H1 (cell line): ENCODE measurements around the gene CRK. TPM values are rescaled to one million over a fixed set of nuclear protein-coding genes. Genes with fewer than 3 reads are reported as not detected.

Experiments
- CTCF ChIA-PET: fragments of 300-600 bp; sonication (Branson Sonifier 250); formaldehyde crosslinking; loops from one replicate; lab custom pipeline; 2021; ENCODE audit not compliant: partially characterized antibody; lab: Charles Lee
- POLR2A ChIA-PET: fragments of 300-600 bp; sonication (Branson Sonifier 250); formaldehyde crosslinking; loops from one replicate; lab custom pipeline; 2021; ENCODE audit warnings: inconsistent platforms; ENCODE audit not compliant: partially characterized antibody; lab: Charles Lee
- DNase-seq, 2 experiments: peaks; one replicate each; pipeline versions ENCODE4 v3.0.0 to v3.0.0-alpha.2; 2010 to 2022; ENCODE audit warnings: low spot score in 2 of 2, low read depth in 1 of 2, mixed read lengths in 1 of 2
- FAIRE-seq: peaks from 2 replicates; lab custom pipeline; 2011; peaks lifted over from hg19 to GRCh38; lab: Jason Lieb, UNC
- H2AFZ ChIP-seq: 2 replicates; pipeline ENCODE4 v1.8.1; 2012; ENCODE audit warnings: low read length, inconsistent platforms
- H2AK5ac ChIP-seq: 2 replicates; pipeline ENCODE4 v1.6.1; 2013; ENCODE audit warnings: low read depth, low read length
- H2BK120ac ChIP-seq: replicated peaks from 2 replicates; pipeline ENCODE3; 2013; ENCODE audit warnings: low read depth, low read length, inconsistent platforms
- H2BK12ac ChIP-seq: 2 replicates; pipeline ENCODE4 v1.6.1; 2013; ENCODE audit warnings: low read depth, low read length
- H2BK15ac ChIP-seq: 2 replicates; pipeline ENCODE4 v1.6.1; 2013; ENCODE audit warnings: low read length
- H2BK20ac ChIP-seq: 2 replicates; pipeline ENCODE4 v1.6.1; 2013; ENCODE audit warnings: low read length
- H2BK5ac ChIP-seq: 2 replicates; pipeline ENCODE4 v1.6.1; 2013; ENCODE audit warnings: low read depth, low read length
- H3K14ac ChIP-seq: 2 replicates; pipeline ENCODE4 v1.6.1; 2013; ENCODE audit warnings: inconsistent platforms; ENCODE audit not compliant: insufficient read length
- H3K18ac ChIP-seq: 2 replicates; pipeline ENCODE4 v1.6.1; 2013; ENCODE audit warnings: low read length; ENCODE audit errors: extremely low read depth
- H3K23ac ChIP-seq: 2 replicates; pipeline ENCODE4 v1.6.1; 2013; ENCODE audit warnings: inconsistent platforms; ENCODE audit not compliant: insufficient read length
- H3K23me2 ChIP-seq: 2 replicates; pipeline ENCODE4 v1.6.1; 2013; ENCODE audit warnings: low read depth, low read length
- H3K27ac ChIP-seq: 2 replicates; pipeline ENCODE4 v1.6.1; 2011; ENCODE audit warnings: low read depth, low read length, inconsistent platforms
- H3K27me3 ChIP-seq, 4 experiments: replicated peaks in 1 of 4; 1 replicate in 1 of 4; 2 replicates in 3 of 4; pipeline versions ENCODE4 v1.6.1 to v1.8.1; 2011 to 2013; ENCODE audit warnings: low read length in 3 of 4, mild to moderate bottlenecking in 3 of 4, inconsistent platforms in 2 of 4, mixed read lengths in 2 of 4, moderate library complexity in 1 of 4; ENCODE audit not compliant: control insufficient read depth in 3 of 4, insufficient read depth in 3 of 4; ENCODE audit errors: extremely low read depth in 1 of 4
- H3K36me3 ChIP-seq, 4 experiments: 2 replicates each; pipeline versions ENCODE4 v1.6.1 to v1.8.1; 2011 to 2013; ENCODE audit warnings: mild to moderate bottlenecking in 4 of 4, low read length in 3 of 4, moderate library complexity in 2 of 4, control low read depth in 1 of 4, inconsistent platforms in 1 of 4; ENCODE audit not compliant: insufficient read depth in 4 of 4, control insufficient read depth in 2 of 4
- H3K4ac ChIP-seq: replicated peaks from 2 replicates; pipeline ENCODE3; 2013; ENCODE audit warnings: low read length, low read depth, mixed read lengths, inconsistent platforms; ENCODE audit not compliant: insufficient read length
- H3K4me1 ChIP-seq, 4 experiments: replicated peaks in 1 of 4; 1 replicate in 1 of 4; 2 replicates in 3 of 4; pipeline versions ENCODE4 v1.6.1 to v1.8.1; 2011 to 2013; ENCODE audit warnings: low read length in 3 of 4, inconsistent platforms in 2 of 4, mixed read lengths in 1 of 4; ENCODE audit not compliant: insufficient read depth in 4 of 4, control insufficient read depth in 3 of 4
- H3K4me2 ChIP-seq, 2 experiments: 2 replicates each; pipeline versions ENCODE4 v1.6.1 to v1.8.1; 2011 to 2013; ENCODE audit warnings: low read depth in 2 of 2, low read length in 2 of 2, control low read depth in 1 of 2, inconsistent platforms in 1 of 2, mild to moderate bottlenecking in 1 of 2; ENCODE audit not compliant: insufficient read depth in 1 of 2
- H3K4me3 ChIP-seq, 4 experiments: fragments of 200-600, 300-600 bp in 1 of 4; sonication (generic), shearing (Covaris generic), sonication (Bioruptor Twin) in 1 of 4; 2 replicates each; pipeline versions ENCODE4 v1.5.1 to v1.8.1; 2011 to 2016; ENCODE audit warnings: low read length in 4 of 4, low read depth in 3 of 4, control low read depth in 2 of 4, inconsistent platforms in 2 of 4, mild to moderate bottlenecking in 2 of 4, mixed read lengths in 1 of 4, moderate library complexity in 1 of 4; ENCODE audit not compliant: insufficient read depth in 2 of 4; ENCODE audit errors: extremely low read depth in 1 of 4
- H3K56ac ChIP-seq: replicated peaks from 2 replicates; pipeline ENCODE3; 2013; ENCODE audit warnings: low read depth, mild to moderate bottlenecking, mixed read lengths, low read length, inconsistent platforms; ENCODE audit not compliant: insufficient read length
- H3K79me1 ChIP-seq: 2 replicates; pipeline ENCODE4 v1.6.1; 2013; ENCODE audit warnings: low read depth, low read length, control low read depth
- H3K79me2 ChIP-seq, 2 experiments: 2 replicates each; pipeline versions ENCODE4 v1.6.1 to v1.8.1; 2012 to 2013; ENCODE audit warnings: low read length in 2 of 2, mild to moderate bottlenecking in 2 of 2, inconsistent platforms in 1 of 2; ENCODE audit not compliant: insufficient read depth in 2 of 2, control insufficient read depth in 1 of 2
- H3K9ac ChIP-seq, 4 experiments: replicated peaks in 1 of 4; 1 replicate in 1 of 4; 2 replicates in 3 of 4; pipeline versions ENCODE4 v1.6.1 to v1.8.1; 2011 to 2013; ENCODE audit warnings: low read depth in 3 of 4, low read length in 3 of 4, control low read depth in 2 of 4, mild to moderate bottlenecking in 2 of 4, moderate library complexity in 2 of 4, inconsistent platforms in 1 of 4; ENCODE audit errors: extremely low read depth in 1 of 4
- H3K9me3 ChIP-seq, 2 experiments: 2 replicates each; pipeline versions ENCODE4 v1.6.1 to v1.8.1; 2012 to 2013; ENCODE audit warnings: mild to moderate bottlenecking in 2 of 2, moderate library complexity in 2 of 2, control low read depth in 1 of 2, inconsistent platforms in 1 of 2, low read depth in 1 of 2, low read length in 1 of 2, mixed read lengths in 1 of 2; ENCODE audit not compliant: insufficient read depth in 2 of 2
- H4K20me1 ChIP-seq, 2 experiments: replicated peaks in 1 of 2; 2 replicates each; pipeline versions ENCODE3 to v1.8.1; 2011 to 2013; ENCODE audit warnings: inconsistent platforms in 2 of 2, low read length in 2 of 2, mild to moderate bottlenecking in 1 of 2; ENCODE audit not compliant: insufficient read depth in 2 of 2, control insufficient read depth in 1 of 2
- H4K5ac ChIP-seq: 2 replicates; pipeline ENCODE4 v1.6.1; 2013; ENCODE audit warnings: low read length, low read depth, mixed read lengths, inconsistent platforms; ENCODE audit not compliant: insufficient read length
- H4K8ac ChIP-seq: 2 replicates; pipeline ENCODE4 v1.8.0; 2013; ENCODE audit warnings: mild to moderate bottlenecking, moderate library complexity, low read length, inconsistent platforms; ENCODE audit not compliant: insufficient read depth; ENCODE audit errors: extremely low read depth
- H4K91ac ChIP-seq: replicated peaks from 2 replicates; pipeline ENCODE3; 2013; ENCODE audit warnings: low read length, mixed read lengths, inconsistent platforms; ENCODE audit not compliant: insufficient read length
- CBX5 ChIP-seq: fragments of 300-800, 300-1000 bp; sonication (generic); IDR thresholded peaks from 2 replicates; pipeline ENCODE4 v1.7.1; 2016; ENCODE audit warnings: antibody characterized with exemption, low read length, low read depth
- CBX8 ChIP-seq: fragments of 300-800, 300-1000 bp; sonication (generic); IDR thresholded peaks from 2 replicates; pipeline ENCODE4 v1.7.1; 2016; ENCODE audit warnings: low read depth, low read length, borderline replicate concordance
- CHD2 ChIP-seq: IDR thresholded peaks from 2 replicates; pipeline ENCODE4 v1.6.1; 2012; ENCODE audit warnings: low read length, improper control_type of control experiment
- CTBP2 ChIP-seq: IDR thresholded peaks from 2 replicates; pipeline ENCODE4 v1.7.0; 2011; ENCODE audit warnings: borderline replicate concordance, mild to moderate bottlenecking, moderate library complexity, mixed read lengths, low read length; ENCODE audit not compliant: insufficient read depth, insufficient read length
- JUN ChIP-seq: IDR thresholded peaks from 2 replicates; pipeline ENCODE4 v1.6.1; 2011; ENCODE audit warnings: low read depth, mild to moderate bottlenecking, improper control_type of control experiment, low read length
- KDM1A ChIP-seq: fragments of 200-600, 300-600 bp; sonication (generic); IDR thresholded peaks from 2 replicates; pipeline ENCODE4 v1.7.1; 2016; ENCODE audit warnings: mild to moderate bottlenecking, low read length, borderline replicate concordance
- MAFK ChIP-seq: IDR thresholded peaks from 2 replicates; pipeline ENCODE4 v1.6.1; 2012; ENCODE audit warnings: low read depth, mild to moderate bottlenecking, improper control_type of control experiment, low read length
- NANOG ChIP-seq: IDR thresholded peaks from 2 replicates; pipeline ENCODE4 v1.6.1; 2011; ENCODE audit warnings: low read length, low read depth, mild to moderate bottlenecking, inconsistent platforms; ENCODE audit not compliant: insufficient read depth, poor library complexity, severe bottlenecking
- POLR2A ChIP-seq, 2 experiments: IDR thresholded peaks; 1 replicate in 1 of 2; 2 replicates in 1 of 2; pipeline ENCODE4 v1.6.1; 2011; ENCODE audit warnings: low read depth in 2 of 2, low read length in 2 of 2, mild to moderate bottlenecking in 2 of 2; ENCODE audit errors: control extremely low read depth in 1 of 2
- POLR2AphosphoS5 ChIP-seq: IDR thresholded peaks from 2 replicates; pipeline ENCODE4 v1.6.1; 2011; ENCODE audit warnings: low read depth, low read length
- SIN3A ChIP-seq, 2 experiments: IDR thresholded peaks in 1 of 2; conservative IDR thresholded peaks in 1 of 2; 2 replicates each; pipeline ENCODE4 v1.6.1; 2011 to 2012; ENCODE audit warnings: low read length in 2 of 2, improper control_type of control experiment in 1 of 2, low read depth in 1 of 2, mild to moderate bottlenecking in 1 of 2
- USF2 ChIP-seq: IDR thresholded peaks from 2 replicates; pipeline ENCODE4 v1.6.1; 2011; ENCODE audit warnings: low read length, improper control_type of control experiment
- ZNF274 ChIP-seq: IDR thresholded peaks from 2 replicates; pipeline ENCODE4 v1.7.0; 2012; ENCODE audit warnings: low read length, borderline replicate concordance; ENCODE audit errors: extremely low read depth
- WGBS, 2 experiments: shearing (Covaris generic) in 1 of 2; methylation state at CpG; one replicate each; pipeline versions ENCODE4 v1.1.6 to v1.1.7; 2013 to 2015; ENCODE audit warnings: low lambda C conversion rate in 2 of 2, mixed read lengths in 2 of 2, inconsistent platforms in 1 of 2, low coverage in 1 of 2, missing lambda C conversion rate in 1 of 2; ENCODE audit not compliant: insufficient replicate concordance in 2 of 2, insufficient coverage in 1 of 2, insufficient read length in 1 of 2; ENCODE audit errors: extremely low coverage in 1 of 2, missing lambda C conversion rate in 1 of 2; 5-methylcytosine and 5-hydroxymethylcytosine counted together
- polyA plus RNA-seq, 7 experiments: library from polyadenylated mRNA; depleted of rRNA in 3 of 7; stranded (reverse) in 5 of 7; unstranded in 2 of 7; fragments of >200 nt in 5 of 7; fragments of 200-250 nt in 2 of 7; gene quantifications; 1 replicate in 5 of 7; 2 replicates in 1 of 7; 4 replicates in 1 of 7; pipeline versions ENCODE4 v1.2.1 to v1.2.3, GENCODE V29; 2011 to 2013; ENCODE audit warnings: missing spikeins in 2 of 7, mixed read lengths in 2 of 7
- total RNA-seq: library from RNA; stranded (reverse); fragmentation: NEBNext Ultra II Directional; extraction: Animal tissue kit (Norgen Biotek cat#: 25700); gene quantifications from 2 replicates; pipeline ENCODE4 v1.2.1, GENCODE V29; 2021

The CRK gene
- total and polyA plus RNA-seq, 2 of the 8 experiments (the other 6 are each of a cell fraction or from before 2014, with no cell fraction given), result 32.8 to 57.1 TPM

GRCh38 chr17:1385861-1386260, 70.2 kb downstream of the CRK start:
- Histone ChIP-seq H3K56ac (no peak overlapping the region), H3K23me2 (no peaks in the 10 kb centered on the region), H4K20me1 (peaks cover 41 to 46% of the 10 kb centered on the region in 2 experiments), H4K91ac (no peak overlapping the region), H3K18ac (no peak overlapping the region), H3K27ac (no peak overlapping the region), H3K27me3 (no peaks in the 10 kb centered on the region), H2BK5ac (no peak overlapping the region), H3K4me2 (no peak overlapping the region; a peak in 1 of 4 replicates), H2BK12ac (no peak overlapping the region), H3K79me2 (peaks cover 89 to 99% of the 10 kb centered on the region in 2 experiments), H4K5ac (no peak overlapping the region), H3K4ac (no peak overlapping the region), H3K14ac (no peak overlapping the region), H2AK5ac (no peak overlapping the region), H3K4me1 (peaks cover 0 to 3% (median 1%) of the 10 kb centered on the region in 4 experiments; a peak in 3 of 7 replicates), H2BK20ac (no peak overlapping the region), H3K36me3 (no peaks in the 10 kb centered on the region; a peak in 1 of 8 replicates), H2BK120ac (no peak overlapping the region), H4K8ac (no peak overlapping the region), H3K9me3 (no peaks in the 10 kb centered on the region)
- CTCF ChIA-PET, result interaction anchor here (1.0 to 3.2 kb wide), 3 partner anchors 20 to 46 kb away, joined by 4 to 18 read pairs (median 10); no protein-coding TSS in a partner anchor
- WGBS, 2 experiments, result 85% methylated on average over 2 of the region's 2 CpGs; no CpG with 5 or more reads in 1 of the 2 experiments
- DNase-seq (no peak), FAIRE-seq (no peak)
- TF ChIP-seq JUN (no peak), CBX8 (no peak), POLR2AphosphoS5 (no peak), CTBP2 (no peak), CBX5 (no peak), USF2 (no peak), SIN3A (conservative IDR thresholded peaks at IDR 0.05 in 1 of 2, IDR thresholded peaks at IDR 0.05 in 1 of 2; ENCODE audit: low read depth in 1 of 2, low read length in 2 of 2) (no peak), MAFK (no peak), CHD2 (no peak), POLR2A (IDR thresholded peaks at IDR 0.05; ENCODE audit: control extremely low read depth in 1 of 2, low read depth in 2 of 2, low read length in 2 of 2) (no peak), ZNF274 (no peak), NANOG (no peak), KDM1A (no peak)
- TF ChIP-seq, all 59 proteins: peak for 0
- POLR2A ChIA-PET, result interaction anchor here (0.6 to 5.1 kb wide), 8 partner anchors 9 to 134 kb away, joined by 3 to 52 read pairs (median 4); partner anchors contain the start of gene YWHAE
- Histone ChIP-seq H2BK15ac (no peak overlapping the region), H3K4me3 (no peak overlapping the region), H3K79me1 (no peaks in the 10 kb centered on the region; the same call in 1 of the 2 replicates), H2AFZ (no peak overlapping the region), H3K9ac (no peak overlapping the region), H3K23ac (no peak overlapping the region)
